A375 (cell line): ENCODE data around the gene EPYC. TPM values are rescaled to one million over a fixed set of nuclear protein-coding genes. Genes with fewer than 3 reads are reported as not detected.

Source experiments
- total RNA-seq: library from RNA; depleted of rRNA; stranded (reverse); fragments of >200 nt; shearing (Covaris generic); gene quantifications from 2 replicates; pipeline ENCODE4 v1.2.3, GENCODE V29; 2014; rRNA removed

The EPYC gene, protein sequence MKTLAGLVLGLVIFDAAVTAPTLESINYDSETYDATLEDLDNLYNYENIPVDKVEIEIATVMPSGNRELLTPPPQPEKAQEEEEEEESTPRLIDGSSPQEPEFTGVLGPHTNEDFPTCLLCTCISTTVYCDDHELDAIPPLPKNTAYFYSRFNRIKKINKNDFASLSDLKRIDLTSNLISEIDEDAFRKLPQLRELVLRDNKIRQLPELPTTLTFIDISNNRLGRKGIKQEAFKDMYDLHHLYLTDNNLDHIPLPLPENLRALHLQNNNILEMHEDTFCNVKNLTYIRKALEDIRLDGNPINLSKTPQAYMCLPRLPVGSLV
- not detected in 2 replicates for total RNA-seq

DNA sequence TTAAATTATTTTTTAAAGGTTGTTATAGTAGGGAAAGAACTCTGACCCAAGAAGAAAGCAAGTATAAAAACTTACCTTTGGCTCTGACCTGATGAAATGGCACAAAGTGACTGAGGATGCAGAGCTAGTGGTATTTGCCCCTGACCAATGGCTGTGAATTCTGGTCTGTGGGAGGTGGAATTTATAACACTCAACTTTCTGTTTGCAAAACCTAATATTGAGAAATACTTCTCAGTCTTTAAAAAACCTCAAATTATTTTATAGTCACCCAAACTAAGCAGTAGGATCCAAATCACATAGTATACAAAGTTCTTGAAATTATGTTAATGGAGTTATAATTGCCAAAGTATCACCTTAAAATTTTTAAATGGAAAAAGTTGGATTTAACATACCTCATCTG, at the start of gene EPYC:
TSS of gene EPYC (minus strand) at position 101 of the 400 bp plus-strand sequence. CDS start 2,407 bp downstream, outside the sequence.

DNA sequence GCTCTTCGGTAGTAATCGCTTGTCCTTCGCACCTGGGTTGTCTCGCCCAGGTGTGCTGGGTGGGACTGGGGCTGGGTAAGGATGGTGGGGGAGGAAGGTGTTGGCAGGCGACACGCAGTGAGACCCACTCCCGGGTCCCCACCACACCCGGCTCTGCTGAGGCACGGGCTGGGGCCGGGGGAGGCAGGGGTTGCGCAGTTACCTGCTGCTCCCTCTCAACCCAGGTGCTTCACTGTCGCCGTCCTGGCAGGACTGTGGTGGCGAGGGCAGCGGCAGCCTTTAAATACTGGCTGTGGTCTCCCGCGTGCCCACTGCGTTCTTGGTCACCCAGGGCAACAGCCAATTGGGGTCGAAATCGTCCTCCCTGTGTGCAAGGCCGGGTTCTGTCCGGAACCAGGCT, 49.9 kb downstream of the EPYC start, which contains the start of gene CCER1:
TSS of gene CCER1 (minus strand) at position 256 of the 400 bp plus-strand sequence. CDS start 434 bp downstream, outside the sequence.

Other genes with a start within 250 kb of the EPYC start
- not detected in 2 replicates for gene CCER1, start 49.8 kb downstream of the EPYC start, total RNA-seq
- gene KERA, start 53.1 kb upstream of the EPYC start, total RNA-seq, result not detected in 2 replicates
- gene LUM, start 106.5 kb upstream of the EPYC start, total RNA-seq, result 0.32 and 0.83 TPM in 2 replicates
- 0.56 TPM in 1 of 2 replicates, not detected in the other for gene DCN, start 177.8 kb upstream of the EPYC start, total RNA-seq